Amniotic stem cell (primary cell): ENCODE results near the gene ZNF518A.
A peak's percentile ranks its signal among the peaks of the same experiment; 100 is the strongest.

ENCODE experiments used
- DNase-seq: peaks from one replicate; lab custom pipeline; 2025; lab: John Stamatoyannopoulos, UW

Gene ZNF518A, protein sequence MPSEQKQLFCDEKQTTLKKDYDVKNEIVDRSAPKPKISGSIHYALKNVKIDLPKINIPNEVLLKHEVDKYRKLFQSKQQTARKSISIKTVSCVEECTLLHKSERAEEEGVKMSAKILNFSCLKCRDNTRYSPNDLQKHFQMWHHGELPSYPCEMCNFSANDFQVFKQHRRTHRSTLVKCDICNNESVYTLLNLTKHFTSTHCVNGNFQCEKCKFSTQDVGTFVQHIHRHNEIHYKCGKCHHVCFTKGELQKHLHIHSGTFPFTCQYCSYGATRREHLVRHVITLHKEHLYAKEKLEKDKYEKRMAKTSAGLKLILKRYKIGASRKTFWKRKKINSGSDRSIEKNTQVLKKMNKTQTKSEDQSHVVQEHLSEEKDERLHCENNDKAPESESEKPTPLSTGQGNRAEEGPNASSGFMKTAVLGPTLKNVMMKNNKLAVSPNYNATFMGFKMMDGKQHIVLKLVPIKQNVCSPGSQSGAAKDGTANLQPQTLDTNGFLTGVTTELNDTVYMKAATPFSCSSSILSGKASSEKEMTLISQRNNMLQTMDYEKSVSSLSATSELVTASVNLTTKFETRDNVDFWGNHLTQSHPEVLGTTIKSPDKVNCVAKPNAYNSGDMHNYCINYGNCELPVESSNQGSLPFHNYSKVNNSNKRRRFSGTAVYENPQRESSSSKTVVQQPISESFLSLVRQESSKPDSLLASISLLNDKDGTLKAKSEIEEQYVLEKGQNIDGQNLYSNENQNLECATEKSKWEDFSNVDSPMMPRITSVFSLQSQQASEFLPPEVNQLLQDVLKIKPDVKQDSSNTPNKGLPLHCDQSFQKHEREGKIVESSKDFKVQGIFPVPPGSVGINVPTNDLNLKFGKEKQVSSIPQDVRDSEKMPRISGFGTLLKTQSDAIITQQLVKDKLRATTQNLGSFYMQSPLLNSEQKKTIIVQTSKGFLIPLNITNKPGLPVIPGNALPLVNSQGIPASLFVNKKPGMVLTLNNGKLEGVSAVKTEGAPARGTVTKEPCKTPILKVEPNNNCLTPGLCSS (N-terminal part only)

GRCh38 chr10:96129387-96130325 is at the start of gene ZNF518A:
ZNF518A (plus strand) TSS chr10:96130297; CDS start chr10:96156323, 26,026 bp downstream.
- DNase-seq = peak; percentile 86

DNA sequence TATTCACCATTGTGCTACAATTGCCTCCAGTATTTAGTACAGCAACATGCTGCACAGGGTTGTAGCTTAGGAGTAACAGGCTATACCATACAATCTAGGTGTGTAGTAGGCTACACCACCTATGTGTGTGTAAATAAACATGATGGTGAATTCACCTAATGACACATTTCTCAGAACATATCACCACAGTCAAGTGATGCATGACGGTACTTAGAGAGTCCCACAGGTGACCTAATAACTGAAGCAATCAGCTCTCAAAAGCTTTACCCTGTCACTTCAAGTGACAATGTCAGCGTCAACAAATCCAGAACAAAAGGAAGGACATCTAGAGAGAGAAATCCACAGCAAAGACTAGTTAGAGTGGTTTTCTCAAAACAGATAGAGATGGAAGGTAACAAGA is 47.9 kb upstream of the ZNF518A start:
- DNase-seq = no peak

- no peak for DNase-seq
Observed at GRCh38 chr10:96082748-96083147, 47.3 kb upstream of the ZNF518A start.

GRCh38 chr10:96089116-96089515 is 41.0 kb upstream of the ZNF518A start:
- DNase-seq = no peak

DNA sequence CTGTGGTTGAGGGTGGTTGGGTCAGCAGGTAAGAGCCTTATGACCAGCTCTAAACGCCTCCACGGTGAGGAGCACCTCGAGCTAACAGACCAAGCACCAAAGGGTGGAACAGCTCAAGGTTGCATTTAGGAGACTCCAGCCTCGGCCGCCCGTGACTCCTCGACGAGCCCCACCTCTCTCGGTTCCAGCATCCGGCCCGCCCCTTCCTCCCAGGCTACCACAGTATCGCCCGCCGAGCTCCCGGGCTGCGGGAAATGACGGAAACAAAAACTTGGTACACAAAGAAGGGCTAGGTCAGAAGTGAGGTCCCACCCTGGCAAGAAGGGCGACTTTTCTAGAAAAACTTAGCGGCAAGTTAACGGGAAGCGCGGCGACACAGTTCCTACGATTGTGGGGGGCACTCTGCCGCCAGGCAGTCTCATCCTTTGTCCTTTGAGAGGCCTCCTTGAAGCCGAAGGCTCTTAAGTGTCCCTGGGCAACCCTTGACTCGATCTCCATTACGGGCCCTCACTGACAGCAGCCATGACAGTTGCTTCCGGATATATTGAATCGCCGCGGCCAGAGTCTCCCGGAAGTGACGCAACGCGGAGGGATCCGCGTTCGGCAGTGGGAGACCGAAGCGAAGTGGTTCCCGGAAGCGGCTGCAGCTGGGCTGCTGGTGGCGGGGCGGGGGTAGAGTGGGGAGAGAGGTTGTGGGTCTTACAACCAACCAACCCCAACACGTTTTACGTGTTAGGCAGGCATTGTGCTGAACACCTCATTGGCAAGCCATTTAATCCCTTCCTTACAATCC is 40.2 kb upstream of the ZNF518A start:
- peak; percentile 86 for DNase-seq

- no peak for DNase-seq
Observed at GRCh38 chr10:96090463-96090800, 39.7 kb upstream of the ZNF518A start.

DNA sequence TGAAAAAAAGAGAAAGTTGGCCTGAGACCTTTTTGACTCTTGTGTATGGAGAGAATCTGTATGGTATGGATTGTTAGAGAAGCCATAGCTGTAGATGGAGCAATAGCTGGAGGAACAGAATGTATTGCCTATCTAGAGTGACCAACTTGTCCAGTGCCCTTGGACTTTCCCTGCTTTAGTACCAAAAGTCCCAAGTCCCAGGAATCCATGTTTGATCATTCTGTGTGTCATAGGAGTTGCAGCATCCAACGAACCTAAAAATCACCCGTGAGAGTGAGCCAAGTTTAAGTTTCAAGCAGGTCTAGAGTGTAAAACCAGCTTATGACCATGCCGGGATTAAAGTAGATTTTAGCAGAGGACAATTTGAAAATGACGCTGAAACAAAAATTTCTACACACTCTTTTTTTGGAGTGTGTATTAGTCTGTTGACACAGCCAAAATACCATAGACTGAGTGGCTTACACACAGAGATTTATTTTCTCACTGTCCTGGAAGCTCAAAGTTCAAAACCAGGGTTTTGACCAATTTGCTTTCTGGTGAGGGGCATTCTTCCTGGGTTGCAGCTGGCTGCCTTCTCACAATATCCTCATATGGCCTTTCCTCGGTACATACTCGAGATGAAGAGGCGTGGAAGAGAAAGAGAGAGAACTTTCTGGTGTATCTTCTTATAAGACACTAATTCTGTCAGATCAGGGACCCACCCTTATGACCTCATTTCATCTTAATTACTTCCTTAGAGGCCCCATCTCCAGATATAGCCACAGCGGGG is 36.9 kb upstream of the ZNF518A start:
- DNase-seq = no peak

DNA sequence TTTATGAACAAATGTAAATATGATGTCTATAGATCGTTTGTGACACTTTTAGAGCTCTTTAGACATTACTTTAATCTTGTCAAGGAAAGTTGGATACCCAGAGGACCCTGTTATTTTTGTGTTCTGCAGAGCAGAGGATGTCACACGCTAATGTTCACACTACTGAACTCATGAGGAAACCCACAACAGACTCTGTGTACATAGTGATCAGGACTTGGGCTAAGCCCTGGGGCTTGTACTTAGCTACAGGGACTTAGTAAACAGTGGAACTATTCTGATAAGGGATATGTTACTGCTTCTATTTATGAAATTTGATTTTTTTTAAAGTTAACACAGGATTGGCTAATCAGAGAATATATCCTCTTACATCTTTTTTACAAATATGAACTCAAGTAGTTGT is 36.1 kb upstream of the ZNF518A start:
- DNase-seq = no peak

GRCh38 chr10:96096958-96097357 is 33.1 kb upstream of the ZNF518A start:
- no peak for DNase-seq

- no peak for DNase-seq
Observed at GRCh38 chr10:96097865-96098264, 32.2 kb upstream of the ZNF518A start.

DNA sequence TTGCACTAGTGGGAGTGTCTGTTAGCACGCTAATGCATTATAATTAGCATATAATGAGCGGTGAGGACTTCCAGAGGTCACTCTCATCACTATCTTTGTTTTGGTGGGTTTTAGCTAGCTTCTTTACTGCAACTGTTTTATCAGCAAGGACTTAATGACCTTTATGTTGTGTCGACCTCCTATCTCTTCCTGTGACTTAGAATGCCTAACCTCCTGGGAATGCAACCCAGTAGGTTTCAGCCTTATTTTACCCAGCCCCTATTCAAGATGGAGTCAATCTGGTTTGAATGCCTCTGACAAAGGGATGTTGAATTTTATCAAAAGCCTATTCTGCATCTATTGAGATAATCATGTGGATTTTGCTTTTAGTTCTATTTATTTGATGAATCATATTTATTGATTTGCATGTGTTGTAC is 22.5 kb upstream of the ZNF518A start:
- DNase-seq = no peak

DNA sequence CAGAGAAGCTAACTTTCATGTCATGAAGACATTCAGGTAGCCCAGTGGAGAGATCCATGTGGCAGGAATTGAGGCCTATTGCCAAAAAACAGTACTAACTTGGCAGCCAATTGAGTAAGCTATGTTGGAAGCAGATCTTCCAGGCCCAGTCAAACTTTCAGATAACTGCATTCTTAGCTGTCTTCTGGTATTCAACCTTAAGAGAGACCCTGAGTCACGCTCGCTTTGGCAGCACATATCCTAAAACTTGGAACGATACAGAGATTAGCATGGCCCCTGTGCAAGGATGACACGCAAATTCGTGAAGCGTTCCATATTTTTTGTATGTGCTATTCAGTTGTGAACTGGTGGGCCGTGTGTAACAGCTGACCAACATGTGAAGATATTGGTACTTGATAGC is 17.6 kb upstream of the ZNF518A start:
- DNase-seq = no peak

DNA sequence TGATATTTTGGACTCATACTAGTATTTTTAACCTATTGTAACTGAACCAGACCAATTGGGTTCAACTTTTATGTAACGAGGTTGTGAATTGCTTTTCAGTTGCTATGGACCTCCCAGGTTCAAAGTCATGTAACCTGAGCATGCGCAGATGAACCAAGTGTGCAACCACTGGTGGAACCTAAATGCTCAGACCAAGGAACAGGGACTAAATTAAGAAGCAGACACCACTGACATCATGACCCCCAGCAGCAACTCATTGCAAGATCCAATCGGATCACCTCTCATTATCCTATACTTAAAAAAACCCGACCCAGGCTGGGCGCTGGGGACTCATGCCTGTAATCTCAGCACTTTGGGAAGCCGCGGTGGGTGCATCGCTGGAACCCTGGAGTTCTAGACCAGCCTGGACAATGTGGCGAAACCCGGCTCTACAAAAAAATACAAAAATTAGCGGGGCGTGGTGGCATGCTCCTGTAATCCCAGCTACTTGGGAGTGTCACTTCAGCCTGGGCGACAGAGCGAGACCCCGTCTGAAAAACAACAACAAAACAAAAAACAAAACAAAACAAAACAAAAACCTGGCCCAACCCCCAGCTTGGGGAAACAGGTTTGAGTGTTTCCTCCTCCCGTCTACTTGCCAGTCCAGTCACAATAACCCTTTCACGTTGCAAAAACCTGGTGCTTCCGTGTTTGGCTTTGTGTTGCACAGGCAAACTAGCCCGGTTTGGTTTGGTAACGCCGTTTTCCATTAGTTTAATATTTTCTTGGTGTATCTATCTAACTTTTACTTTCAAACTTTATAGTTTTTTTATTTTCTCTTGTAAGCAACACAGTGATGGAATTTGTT is 11.3 kb upstream of the ZNF518A start:
- DNase-seq = no peak

DNA sequence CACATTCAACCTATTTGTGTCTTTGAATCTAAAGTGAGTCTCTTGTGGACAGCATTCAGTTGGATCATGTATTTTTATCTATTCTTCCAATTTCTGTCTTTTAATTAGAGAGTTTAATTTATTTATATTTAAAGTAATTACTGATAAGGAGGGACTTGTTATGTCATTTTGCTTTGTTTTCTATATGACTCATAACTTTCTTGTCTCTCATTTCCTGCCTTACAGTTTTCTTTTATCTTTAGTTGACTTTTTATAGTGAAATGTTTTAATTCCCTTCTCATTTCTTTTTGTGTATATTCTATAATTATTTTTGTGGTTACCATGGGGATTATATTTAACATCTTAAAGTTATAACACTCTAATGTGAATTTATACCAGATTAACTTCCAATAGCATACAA is 7.3 kb upstream of the ZNF518A start:
- DNase-seq = no peak

DNA sequence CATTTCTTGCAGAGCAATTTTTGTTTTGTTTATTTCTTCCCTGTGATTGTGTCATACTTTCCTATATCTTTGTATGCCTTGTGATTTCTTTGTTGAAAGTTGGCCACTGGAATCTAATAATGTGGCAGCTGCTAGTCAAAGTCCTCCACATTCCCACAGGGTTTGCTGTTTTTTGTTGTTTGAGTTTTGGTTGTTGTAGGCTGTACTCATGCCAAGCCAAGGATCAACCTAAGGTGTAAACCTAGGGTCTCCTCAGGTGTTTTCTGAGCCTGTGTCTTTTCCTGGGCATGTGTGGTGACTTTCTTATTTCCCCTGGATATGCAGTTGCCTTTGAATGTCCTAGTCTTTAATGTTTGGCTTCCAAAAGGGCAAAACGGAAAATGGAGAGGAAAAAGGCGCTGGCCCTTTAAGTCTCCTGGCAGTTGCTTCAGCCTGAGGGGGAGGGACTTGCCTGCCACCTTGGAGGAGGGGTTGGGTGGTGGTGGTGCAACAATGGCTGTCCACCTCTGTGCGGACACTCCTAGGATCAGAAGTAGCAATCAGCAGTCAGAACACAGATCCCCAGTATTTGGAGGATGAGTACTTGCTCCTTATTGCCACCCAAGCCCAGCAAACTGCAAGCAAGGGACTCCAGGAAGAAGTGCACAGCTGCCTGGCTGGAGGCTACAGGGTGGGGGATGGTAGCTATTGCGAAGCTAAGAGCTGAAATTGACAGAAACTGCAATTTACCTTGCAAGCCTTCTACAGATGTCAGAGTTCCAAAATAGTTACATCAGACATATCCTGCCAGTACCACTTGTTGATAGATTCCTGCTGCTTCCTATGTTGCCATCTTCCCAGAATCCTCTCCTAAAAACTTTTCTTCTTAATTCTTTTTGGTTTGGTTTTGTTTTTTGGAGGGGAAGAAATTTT is 5.6 kb upstream of the ZNF518A start:
- no peak for DNase-seq

GRCh38 chr10:96125142-96125515 is 5.0 kb upstream of the ZNF518A start:
- DNase-seq = no peak

DNA sequence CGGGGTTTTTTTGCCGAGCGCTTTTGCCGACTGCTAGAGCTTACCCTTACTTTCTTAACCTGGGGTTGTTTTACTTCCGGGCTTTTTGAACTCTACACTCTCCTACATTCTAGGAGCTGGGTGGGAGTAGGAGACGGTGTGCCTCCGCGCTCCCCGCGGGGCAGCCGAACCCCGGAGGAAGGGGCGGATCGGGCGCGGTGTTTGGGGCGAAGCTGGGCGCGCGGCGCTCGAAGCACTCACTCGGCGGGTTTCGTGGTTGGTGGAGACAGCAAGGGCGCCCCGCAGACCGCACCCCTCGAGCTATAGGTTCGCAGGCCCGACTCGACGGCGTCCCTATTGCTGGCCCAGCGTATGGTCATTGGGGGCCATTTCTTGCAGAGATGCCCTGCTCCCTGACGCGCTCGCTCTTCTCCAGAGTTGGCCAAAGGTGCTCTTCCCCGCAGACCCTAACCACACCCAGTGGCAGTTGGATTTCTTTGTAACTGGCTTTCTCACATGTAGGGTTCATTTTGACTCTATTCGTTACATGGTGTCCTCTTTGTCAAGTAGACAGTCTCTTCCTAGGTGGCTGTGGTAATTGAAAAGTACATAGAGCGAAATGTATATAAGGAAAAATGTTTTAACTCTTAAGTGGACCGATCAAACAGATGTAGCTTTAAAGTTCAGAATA is 364 bp downstream of the ZNF518A start:
- DNase-seq = peak; percentile 37

DNA sequence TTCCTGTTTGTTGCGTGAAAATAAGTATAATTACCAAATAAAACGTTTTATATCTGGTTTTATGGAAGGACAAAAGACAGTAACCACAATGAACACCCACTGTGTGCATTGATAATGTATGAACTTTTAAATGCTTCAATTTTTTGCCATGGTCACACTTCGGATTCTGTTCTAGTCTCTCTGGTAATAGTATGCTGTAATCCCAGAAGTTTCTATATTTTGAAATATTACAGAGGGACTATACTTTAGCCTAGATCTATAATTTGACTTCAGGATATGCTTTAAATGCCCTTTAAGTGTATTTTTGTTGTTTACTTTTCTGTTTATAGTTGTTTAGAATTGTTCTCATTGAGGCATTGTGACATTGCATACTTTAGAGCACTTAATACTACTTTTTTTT is 1.5 kb downstream of the ZNF518A start:
- DNase-seq = no peak
